H9 (cell line): ENCODE measurements around the gene RNF212. TPM values are rescaled to one million over a fixed set of nuclear protein-coding genes. Genes with fewer than 3 reads are reported as not detected.
A peak's percentile ranks its signal among the peaks of the same experiment; 100 is the strongest.

Experiments used
- DNase-seq: peaks from one replicate; pipeline ENCODE4 v3.0.0-alpha.2; 2017
- H2AFZ ChIP-seq: one replicate; pipeline ENCODE4 v1.6.1; 2013; ENCODE audit warnings: mild to moderate bottlenecking, low read length, control low read depth, moderate library complexity
- H2AK5ac ChIP-seq: 2 replicates; pipeline ENCODE4 v1.6.1; 2013; ENCODE audit warnings: low read length, control low read depth, mixed read lengths; ENCODE audit not compliant: insufficient read length
- H2BK120ac ChIP-seq: one replicate; pipeline ENCODE4 v1.6.1; 2013; ENCODE audit warnings: low read depth, mild to moderate bottlenecking, low read length, control low read depth, inconsistent platforms; ENCODE audit not compliant: poor library complexity, severe bottlenecking
- H2BK12ac ChIP-seq: 2 replicates; pipeline ENCODE4 v1.6.1; 2013; ENCODE audit warnings: low read length, control low read depth, mixed read lengths, low read depth; ENCODE audit not compliant: insufficient read length
- H2BK15ac ChIP-seq: 2 replicates; pipeline ENCODE4 v1.6.1; 2013; ENCODE audit warnings: low read depth, low read length, control low read depth
- H2BK20ac ChIP-seq: one replicate; pipeline ENCODE4 v1.6.1; 2013; ENCODE audit warnings: low read depth, mild to moderate bottlenecking, low read length, control low read depth, inconsistent platforms; ENCODE audit not compliant: poor library complexity, severe bottlenecking
- H2BK5ac ChIP-seq: 2 replicates; pipeline ENCODE4 v1.6.1; 2013; ENCODE audit warnings: low read length, control low read depth, mixed read lengths; ENCODE audit not compliant: insufficient read length
- H3K14ac ChIP-seq: 2 replicates; pipeline ENCODE4 v1.6.1; 2013; ENCODE audit warnings: low read length, control low read depth; ENCODE audit not compliant: insufficient read depth
- H3K18ac ChIP-seq: 2 replicates; pipeline ENCODE4 v1.6.1; 2013; ENCODE audit warnings: low read depth, mild to moderate bottlenecking, mixed read lengths, low read length, control low read depth; ENCODE audit not compliant: insufficient read length
- H3K23ac ChIP-seq: 2 replicates; pipeline ENCODE4 v1.6.1; 2013; ENCODE audit warnings: low read length, control low read depth, mixed read lengths, low read depth; ENCODE audit not compliant: insufficient read length
- H3K23me2 ChIP-seq: 2 replicates; pipeline ENCODE4 v1.6.1; 2013; ENCODE audit warnings: low read depth, mild to moderate bottlenecking, mixed read lengths, low read length, control low read depth; ENCODE audit not compliant: insufficient read length, poor library complexity, severe bottlenecking
- H3K27ac ChIP-seq: 2 replicates; pipeline ENCODE4 v1.5.1; 2013; ENCODE audit warnings: low read length, control low read depth, mixed read lengths, low read depth; ENCODE audit not compliant: insufficient read length
- H3K27me3 ChIP-seq: 2 replicates; pipeline ENCODE4 v1.6.1; 2013; ENCODE audit warnings: low read length, control low read depth, inconsistent platforms; ENCODE audit not compliant: insufficient read depth
- H3K4ac ChIP-seq: 2 replicates; pipeline ENCODE4 v1.6.1; 2013; ENCODE audit warnings: low read depth, mild to moderate bottlenecking, control low read depth, inconsistent platforms, low read length, moderate library complexity
- H3K4me1 ChIP-seq: 2 replicates; pipeline ENCODE4 v1.6.1; 2013; ENCODE audit warnings: low read length, control low read depth, inconsistent platforms; ENCODE audit not compliant: insufficient read depth
- H3K4me2 ChIP-seq: 2 replicates; pipeline ENCODE4 v1.6.1; 2013; ENCODE audit warnings: low read length, control low read depth, mixed read lengths; ENCODE audit not compliant: insufficient read length, insufficient read depth
- H3K56ac ChIP-seq: 2 replicates; pipeline ENCODE4 v1.6.1; 2013; ENCODE audit warnings: low read depth, mild to moderate bottlenecking, mixed read lengths, low read length, control low read depth; ENCODE audit not compliant: insufficient read length
- H3K79me1 ChIP-seq: 2 replicates; pipeline ENCODE4 v1.6.1; 2013; ENCODE audit warnings: low read depth, mild to moderate bottlenecking, moderate library complexity, low read length, control low read depth, inconsistent platforms; ENCODE audit not compliant: insufficient read depth, poor library complexity, severe bottlenecking
- H3K79me2 ChIP-seq: 2 replicates; pipeline ENCODE4 v1.6.1; 2013; ENCODE audit warnings: low read length, control low read depth, inconsistent platforms; ENCODE audit not compliant: insufficient read depth
- H3K9ac ChIP-seq: 2 replicates; pipeline ENCODE4 v1.6.1; 2013; ENCODE audit warnings: low read length, control low read depth, mixed read lengths; ENCODE audit not compliant: insufficient read length; ENCODE audit errors: extremely low read depth
- H3K9me3 ChIP-seq: one replicate; pipeline ENCODE4 v1.6.1; 2013; ENCODE audit warnings: low read depth, low read length, inconsistent platforms; ENCODE audit not compliant: control insufficient read depth
- H3T11ph ChIP-seq: one replicate; pipeline ENCODE4 v1.6.1; 2013; ENCODE audit warnings: mild to moderate bottlenecking, low read length, control low read depth, inconsistent platforms
- H4K20me1 ChIP-seq: one replicate; pipeline ENCODE4 v1.6.1; 2013; ENCODE audit not compliant: control insufficient read depth, insufficient read length, insufficient read depth
- H4K5ac ChIP-seq: 2 replicates; pipeline ENCODE4 v1.6.1; 2013; ENCODE audit warnings: low read depth, mild to moderate bottlenecking, mixed read lengths, low read length, control low read depth; ENCODE audit not compliant: insufficient read length
- H4K8ac ChIP-seq: replicated peaks from 2 replicates; pipeline ENCODE4 v1.6.1; 2013; ENCODE audit warnings: low read length, control low read depth, mixed read lengths, low read depth; ENCODE audit not compliant: insufficient read length
- H4K91ac ChIP-seq: 2 replicates; pipeline ENCODE4 v1.6.1; 2013; ENCODE audit warnings: low read depth, mild to moderate bottlenecking, moderate library complexity, mixed read lengths, low read length, control low read depth; ENCODE audit not compliant: insufficient read length
- H3K27ac Mint-ChIP-seq, 3 experiments: 2 replicates in 2 of 3; 3 replicates in 1 of 3; pipeline ENCODE4 v1.8.0; 2020 to 2021; ENCODE audit warnings: mixed read lengths in 3 of 3, mild to moderate bottlenecking in 1 of 3, moderate library complexity in 1 of 3
- H3K27me3 Mint-ChIP-seq: 2 replicates; pipeline ENCODE4 v1.8.0; 2021; ENCODE audit warnings: low read depth, mild to moderate bottlenecking, moderate library complexity, mixed read lengths
- H3K36me3 Mint-ChIP-seq, 3 experiments: 2 replicates in 2 of 3; 3 replicates in 1 of 3; pipeline ENCODE4 v1.8.0; 2020 to 2021; ENCODE audit warnings: low read depth in 3 of 3, mixed read lengths in 3 of 3; ENCODE audit not compliant: insufficient read depth in 1 of 3
- H3K4me1 Mint-ChIP-seq, 2 experiments: 2 replicates each; pipeline ENCODE4 v1.8.0; 2020; ENCODE audit warnings: mixed read lengths in 2 of 2
- H3K4me3 Mint-ChIP-seq, 2 experiments: 2 replicates in 1 of 2; 3 replicates in 1 of 2; pipeline ENCODE4 v1.8.0; 2020 to 2021; ENCODE audit warnings: mild to moderate bottlenecking in 2 of 2, mixed read lengths in 2 of 2, moderate library complexity in 1 of 2
- H3K9me3 Mint-ChIP-seq, 2 experiments: 2 replicates in 1 of 2; 3 replicates in 1 of 2; pipeline ENCODE4 v1.8.0; 2020; ENCODE audit warnings: mild to moderate bottlenecking in 2 of 2, mixed read lengths in 2 of 2, moderate library complexity in 1 of 2
- WGBS: extraction: QIAGEN DNeasy Blood & Tissue Kit; methylation state at CpG from one replicate; pipeline ENCODE4 v1.1.7; 2013; ENCODE audit warnings: missing lambda C conversion rate, low lambda C conversion rate, mixed read lengths; ENCODE audit not compliant: insufficient read length; ENCODE audit errors: extremely low coverage; 5-methylcytosine and 5-hydroxymethylcytosine counted together
- total RNA-seq: library from RNA; stranded (reverse); gene quantifications from 2 replicates; pipeline ENCODE4 v1.2.1, GENCODE V29; 2021
- TF ChIP-seq, protein P1 (sequence below): fragments of 200-600 bp; sonication (generic); conservative IDR thresholded peaks from 3 replicates; pipeline ENCODE4 v1.8.0; 2021; ENCODE audit warnings: antibody characterized with exemption, mild to moderate bottlenecking

RNF212 gene
- total RNA-seq, 1 experiment from 2014 or later = 3.0 TPM

- TF ChIP-seq, protein P1, sequence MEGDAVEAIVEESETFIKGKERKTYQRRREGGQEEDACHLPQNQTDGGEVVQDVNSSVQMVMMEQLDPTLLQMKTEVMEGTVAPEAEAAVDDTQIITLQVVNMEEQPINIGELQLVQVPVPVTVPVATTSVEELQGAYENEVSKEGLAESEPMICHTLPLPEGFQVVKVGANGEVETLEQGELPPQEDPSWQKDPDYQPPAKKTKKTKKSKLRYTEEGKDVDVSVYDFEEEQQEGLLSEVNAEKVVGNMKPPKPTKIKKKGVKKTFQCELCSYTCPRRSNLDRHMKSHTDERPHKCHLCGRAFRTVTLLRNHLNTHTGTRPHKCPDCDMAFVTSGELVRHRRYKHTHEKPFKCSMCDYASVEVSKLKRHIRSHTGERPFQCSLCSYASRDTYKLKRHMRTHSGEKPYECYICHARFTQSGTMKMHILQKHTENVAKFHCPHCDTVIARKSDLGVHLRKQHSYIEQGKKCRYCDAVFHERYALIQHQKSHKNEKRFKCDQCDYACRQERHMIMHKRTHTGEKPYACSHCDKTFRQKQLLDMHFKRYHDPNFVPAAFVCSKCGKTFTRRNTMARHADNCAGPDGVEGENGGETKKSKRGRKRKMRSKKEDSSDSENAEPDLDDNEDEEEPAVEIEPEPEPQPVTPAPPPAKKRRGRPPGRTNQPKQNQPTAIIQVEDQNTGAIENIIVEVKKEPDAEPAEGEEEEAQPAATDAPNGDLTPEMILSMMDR = no peak
- no peaks in the 10 kb centered on the region for H3K9me3 Mint-ChIP-seq
- Histone ChIP-seq H2BK12ac (no peak overlapping the region), H3K9me3 (no peaks in the 10 kb centered on the region), H3K14ac (no peak overlapping the region), H3K9ac (no peak overlapping the region), H3K23me2 (no peaks in the 10 kb centered on the region), H3K18ac (no peak overlapping the region), H2BK20ac (no peak overlapping the region), H3K4me1 (no peaks in the 10 kb centered on the region), H3K56ac (no peak overlapping the region), H4K8ac (no peak overlapping the region), H2AK5ac (no peak overlapping the region), H3K27ac (no peak overlapping the region), H3K23ac (no peak overlapping the region), H3K4me2 (no peak overlapping the region), H3T11ph (no peak overlapping the region), H3K79me2 (no peaks in the 10 kb centered on the region), H3K4ac (no peak overlapping the region), H3K27me3 (no peaks in the 10 kb centered on the region), H2BK15ac (no peak overlapping the region), H4K91ac (no peak overlapping the region), H3K79me1 (no peaks in the 10 kb centered on the region), H2AFZ (no peak overlapping the region), H4K20me1 (no peaks in the 10 kb centered on the region), H4K5ac (no peak overlapping the region), H2BK5ac (no peak overlapping the region), H2BK120ac (no peak overlapping the region)
- no CpG with 5 or more reads among the region's 35 CpGs for WGBS
- H3K4me3 Mint-ChIP-seq = no peak overlapping the region
- peaks cover 2 to 10% of the 10 kb centered on the region in 2 experiments; a peak in 2 of 4 replicates for H3K4me1 Mint-ChIP-seq
- H3K27ac Mint-ChIP-seq = no peak overlapping the region; a peak in 1 of 7 replicates
- peak; percentile 26 for DNase-seq
- H3K36me3 Mint-ChIP-seq = no peaks in the 10 kb centered on the region
- H3K27me3 Mint-ChIP-seq = peaks cover 61% of the 10 kb centered on the region
Measured at GRCh38 chr4:1058198-1058996, 55.0 kb downstream of the RNF212 start.
